HepG2 (cell line): ENCODE results near the gene APH1B. TPM values are rescaled to one million over a fixed set of nuclear protein-coding genes. Genes with fewer than 3 reads are reported as not detected.

Experiments used
- ATAC-seq: fragments of 200-7000 bp; cut with Tn5 transposase; 3 replicates; pipeline ENCODE4 v1.9.1; 2020; ENCODE audit warnings: mild to moderate bottlenecking, moderate library complexity
- BruUV-seq: library from RNA; stranded (reverse); fragments of 400-500 nt; replicated peaks from 2 replicates; lab custom pipeline; 2021; lab: Mats Ljungman, UMichigan
- CTCF ChIA-PET: fragments of 300-600 bp; formaldehyde crosslinking; extraction: SDS; loops from one replicate; lab custom pipeline; 2021; ENCODE audit warnings: low total read pairs, inconsistent platforms, low intra/inter-chr PET ratio; lab: Yijun Ruan, JAX
- POLR2A ChIA-PET: fragments of 350-600 bp; sonication (Branson Sonifier 250); formaldehyde crosslinking; loops from one replicate; lab custom pipeline; 2020; ENCODE audit warnings: antibody characterized with exemption, inconsistent platforms; lab: Yijun Ruan, JAX
- DNase-seq: peaks from one replicate; pipeline ENCODE4 v3.0.0-alpha.2; 2015; ENCODE audit warnings: low spot score
- FAIRE-seq: peaks from 3 replicates; lab custom pipeline; 2011; peaks lifted over from hg19 to GRCh38; lab: Jason Lieb, UNC
- H2AFZ ChIP-seq: one replicate; pipeline ENCODE4 v1.6.1; 2011; ENCODE audit warnings: low read length, inconsistent platforms
- H3K27ac ChIP-seq: fragments of 300-600 bp; 3 replicates; pipeline ENCODE4 v1.8.0; 2011; ENCODE audit warnings: mixed run types, mild to moderate bottlenecking, mixed read lengths, low read length, inconsistent platforms; ENCODE audit not compliant: insufficient read depth; ENCODE audit errors: extremely low read length
- H3K27me3 ChIP-seq, 2 experiments: fragments of 200-600 bp in 1 of 2; 2 replicates in 1 of 2; 3 replicates in 1 of 2; pipeline versions ENCODE4 v1.6.0 to v1.8.0; 2011; ENCODE audit warnings: low read length in 2 of 2, mild to moderate bottlenecking in 2 of 2, moderate library complexity in 2 of 2, inconsistent platforms in 1 of 2; ENCODE audit not compliant: insufficient read depth in 2 of 2, control insufficient read depth in 1 of 2
- H3K36me3 ChIP-seq, 2 experiments: fragments of 200-600 bp in 1 of 2; replicated peaks in 1 of 2; 2 replicates in 1 of 2; 3 replicates in 1 of 2; pipeline versions ENCODE4 v1.5.1 to v1.8.0; 2011; ENCODE audit warnings: low read length in 2 of 2, inconsistent platforms in 1 of 2; ENCODE audit not compliant: insufficient read depth in 2 of 2, control insufficient read depth in 1 of 2
- H3K4me1 ChIP-seq: 2 replicates; pipeline ENCODE4 v1.5.1; 2012; ENCODE audit warnings: low read length, inconsistent platforms; ENCODE audit not compliant: insufficient read depth
- H3K4me2 ChIP-seq: 2 replicates; pipeline ENCODE4 v1.6.0; 2011; ENCODE audit warnings: low read depth, low read length, inconsistent platforms
- H3K4me3 ChIP-seq, 3 experiments: fragments of 200-600 bp in 1 of 3; sonication (generic), shearing (Covaris generic) in 1 of 3; replicated peaks in 1 of 3; 2 replicates each; pipeline ENCODE4 v1.5.1; 2011 to 2016; ENCODE audit warnings: low read length in 3 of 3, inconsistent platforms in 2 of 3, low read depth in 2 of 3, mild to moderate bottlenecking in 2 of 3, control low read depth in 1 of 3, mixed read lengths in 1 of 3; ENCODE audit not compliant: insufficient read depth in 1 of 3
- H3K79me2 ChIP-seq: one replicate; pipeline ENCODE4 v1.6.1; 2011; ENCODE audit warnings: low read length, inconsistent platforms; ENCODE audit not compliant: insufficient read depth
- H3K9ac ChIP-seq: 2 replicates; pipeline ENCODE4 v1.6.0; 2011; ENCODE audit warnings: mild to moderate bottlenecking, low read depth, low read length, inconsistent platforms; ENCODE audit not compliant: insufficient read depth
- H3K9me3 ChIP-seq: 2 replicates; pipeline ENCODE4 v1.5.1; 2012; ENCODE audit warnings: mild to moderate bottlenecking, low read length
- H4K20me1 ChIP-seq: 2 replicates; pipeline ENCODE4 v1.6.0; 2011; ENCODE audit warnings: inconsistent platforms, mild to moderate bottlenecking, low read length, moderate library complexity; ENCODE audit not compliant: insufficient read depth
- NFYB ChIP-seq: sonication (generic); formaldehyde crosslinking; IDR thresholded peaks from 2 replicates; pipeline ENCODE4 v1.4.0; 2020; ENCODE audit warnings: missing genetic modification reagents
- NR0B2 ChIP-seq: sonication (generic); formaldehyde crosslinking; IDR thresholded peaks from 2 replicates; pipeline ENCODE4 v1.4.0; 2020; ENCODE audit warnings: mild to moderate bottlenecking, missing genetic modification reagents
- NR3C1 ChIP-seq: sonication (generic); formaldehyde crosslinking; IDR thresholded peaks from 2 replicates; pipeline ENCODE4 v1.4.0; 2020; ENCODE audit warnings: missing genetic modification reagents
- RFX5 ChIP-seq: IDR thresholded peaks from 2 replicates; pipeline ENCODE4 v1.6.1; 2011; ENCODE audit warnings: low read depth, low read length, improper control_type of control experiment
- ZNF124 ChIP-seq: sonication (generic); formaldehyde crosslinking; IDR thresholded peaks from 2 replicates; pipeline ENCODE4 v1.4.0; 2020; ENCODE audit warnings: missing genetic modification reagents
- ZNF18 ChIP-seq: sonication (generic); formaldehyde crosslinking; IDR thresholded peaks from 2 replicates; pipeline ENCODE4 v1.8.0; 2022; ENCODE audit warnings: mild to moderate bottlenecking, missing genetic modification reagents; ENCODE audit not compliant: insufficient replicate concordance
- ZNF550 ChIP-seq: sonication (generic); formaldehyde crosslinking; IDR thresholded peaks from 2 replicates; pipeline ENCODE4 v1.4.0; 2020; ENCODE audit warnings: mild to moderate bottlenecking, missing genetic modification reagents, borderline replicate concordance
- ZNF615 ChIP-seq: sonication (generic); formaldehyde crosslinking; IDR thresholded peaks from 2 replicates; pipeline ENCODE4 v1.5.0; 2020; ENCODE audit warnings: mild to moderate bottlenecking, missing genetic modification reagents, borderline replicate concordance
- ZNF878 ChIP-seq: sonication (generic); formaldehyde crosslinking; IDR thresholded peaks from 2 replicates; pipeline ENCODE4 v1.8.1; 2023; ENCODE audit warnings: mild to moderate bottlenecking, missing genetic modification reagents, moderate library complexity
- WGBS: methylation state at CpG from one replicate; pipeline ENCODE4 v1.1.6; 2017; ENCODE audit warnings: low lambda C conversion rate; 5-methylcytosine and 5-hydroxymethylcytosine counted together
- in situ Hi-C: cut with HindIII; loops from 2 replicates; pipeline ENCODE4 v1.10.0; 2017; ENCODE audit warnings: low pct_unique_long_range_greater_than_20kb; ENCODE audit not compliant: extremely low pct_ligation_motif_present
- intact Hi-C: fragments of 100-400 bp; cut with micrococcal nuclease; formaldehyde crosslinking; loops from one replicate; pipeline ENCODE4 v1.10.0; 2022; ENCODE audit not compliant: unreplicated experiment
- polyA plus RNA-seq, 8 experiments: library from polyadenylated mRNA; depleted of rRNA in 3 of 8; stranded (reverse) in 7 of 8; unstranded in 1 of 8; fragments of >200 nt; fragmentation: Illumina TruSeq in 4 of 8; extraction: Trizol in 4 of 8; gene quantifications; 2 replicates each; pipeline versions ENCODE4 v1.2.1 to v1.2.3, GENCODE V29; 2011 to 2016; ENCODE audit warnings: low read depth in 4 of 8, missing spikeins in 1 of 8, mixed read lengths in 1 of 8; ENCODE audit not compliant: insufficient read depth in 1 of 8
- total RNA-seq, 5 experiments: library from RNA; depleted of rRNA; stranded (reverse); fragments of >200 nt; fragmentation: Illumina TruSeq; extraction: Trizol; gene quantifications; 2 replicates each; pipeline ENCODE4 v1.2.3, GENCODE V29; 2016; ENCODE audit warnings: low read depth in 1 of 5

The APH1B gene
- total and polyA plus RNA-seq, 2 of the 13 experiments (the other 11 are each of a cell fraction or from before 2014, with no cell fraction given), result 0.45 to 1.00 TPM

GRCh38 chr15:63263519-63263918 is 13.9 kb upstream of the APH1B start:
- H3K79me2 ChIP-seq, result no peaks in the 10 kb centered on the region
- H2AFZ ChIP-seq, result no peak overlapping the region
- no peaks in the 10 kb centered on the region for H3K27me3 ChIP-seq
- no peak overlapping the region for H3K4me2 ChIP-seq
- POLR2A ChIA-PET, result no interaction called here
- no peak overlapping the region for H3K27ac ChIP-seq
- 65% methylated on average over 6 of the region's 6 CpGs for WGBS
- H3K9ac ChIP-seq, result no peak overlapping the region
- TF ChIP-seq NR3C1 (CRISPR knock-in tag), result no peak
- no peak for TF ChIP-seq NFYB
- TF ChIP-seq RFX5, result no peak
- no peak for TF ChIP-seq ZNF615 (CRISPR knock-in tag)
- TF ChIP-seq ZNF550 (CRISPR knock-in tag), result no peak
- TF ChIP-seq ZNF124 (CRISPR knock-in tag), result no peak
- TF ChIP-seq ZNF878 (CRISPR knock-in tag), result no peak
- TF ChIP-seq ZNF18 (CRISPR knock-in tag), result no peak
- TF ChIP-seq NR0B2 (CRISPR knock-in tag), result no peak
- TF ChIP-seq, all 625 proteins: peak for 0
- Histone ChIP-seq H3K4me3 (no peak overlapping the region), H3K36me3 (peaks cover 0 to 2% of the 10 kb centered on the region in 2 experiments; a peak in 2 of 5 replicates), H3K4me1 (peaks cover 50% of the 10 kb centered on the region), H4K20me1 (no peaks in the 10 kb centered on the region), H3K9me3 (no peaks in the 10 kb centered on the region)
- peak; percentile 58; the same call in 2 of the 3 replicates for ATAC-seq
- no TSS peak for BruUV-seq
- in situ Hi-C loops, result no loop called here
- intact Hi-C loops, result loop anchor here (10.0 kb wide), 1 partner anchor 49 kb away; no protein-coding TSS in a partner anchor
- CTCF ChIA-PET, result no interaction called here
- FAIRE-seq, result no peak
- peak; percentile 45 for DNase-seq
